IMR-90 (cell line): ENCODE data around the gene GJA10. TPM values are rescaled to one million over a fixed set of nuclear protein-coding genes. Genes with fewer than 3 reads are reported as not detected.
"Not testable (repeated sequence)": the region's sequence is repeated elsewhere in the genome, so short reads cannot be mapped to it uniquely, and the experiment has no call there.

Experiments used
- ATAC-seq: fragments of 200-7000 bp; cut with Tn5 transposase; 2 replicates; pipeline ENCODE4 v1.9.1; 2020; ENCODE audit warnings: low read depth, mild to moderate bottlenecking, moderate library complexity
- BruUV-seq: library from RNA; stranded (reverse); fragments of 400-500 nt; replicated peaks from 2 replicates; lab custom pipeline; 2021; lab: Mats Ljungman, UMichigan
- CTCF ChIA-PET: fragments of 300-600 bp; formaldehyde crosslinking; extraction: SDS; loops from one replicate; lab custom pipeline; 2021; ENCODE audit warnings: antibody characterized with exemption; lab: Yijun Ruan, JAX
- POLR2A ChIA-PET: fragments of 300-600 bp; sonication (Branson Sonifier 250); formaldehyde crosslinking; loops from one replicate; lab custom pipeline; 2022; ENCODE audit warnings: antibody characterized with exemption; ENCODE audit not compliant: unreplicated experiment; lab: Charles Lee
- DNase-seq: peaks from one replicate; pipeline ENCODE4 v3.0.0; 2013
- H2AFZ ChIP-seq: replicated peaks from 2 replicates; pipeline ENCODE3; 2013; ENCODE audit warnings: low read length, mild to moderate bottlenecking; ENCODE audit not compliant: poor library complexity
- H2AK5ac ChIP-seq: 2 replicates; pipeline ENCODE4 v1.6.1; 2013; ENCODE audit warnings: low read depth, low read length, inconsistent platforms
- H2AK9ac ChIP-seq: replicated peaks from 2 replicates; pipeline ENCODE3; 2013; ENCODE audit warnings: mild to moderate bottlenecking, low read depth, low read length, moderate library complexity; ENCODE audit not compliant: poor library complexity
- H2BK120ac ChIP-seq: 2 replicates; pipeline ENCODE4 v1.6.1; 2013; ENCODE audit warnings: low read depth, low read length, inconsistent platforms
- H2BK15ac ChIP-seq: 3 replicates; pipeline ENCODE4 v1.6.1; 2013; ENCODE audit warnings: low read depth, low read length, inconsistent platforms
- H2BK20ac ChIP-seq: 2 replicates; pipeline ENCODE4 v1.6.1; 2013; ENCODE audit warnings: low read depth, mild to moderate bottlenecking, inconsistent platforms, low read length, moderate library complexity
- H2BK5ac ChIP-seq: 2 replicates; pipeline ENCODE4 v1.6.1; 2013; ENCODE audit warnings: mild to moderate bottlenecking, low read depth, low read length, inconsistent platforms; ENCODE audit not compliant: poor library complexity, severe bottlenecking
- H3K14ac ChIP-seq: replicated peaks from 2 replicates; pipeline ENCODE4 v1.6.1; 2013; ENCODE audit warnings: low read depth, low read length, inconsistent platforms
- H3K18ac ChIP-seq: 2 replicates; pipeline ENCODE4 v1.6.1; 2013; ENCODE audit warnings: low read depth, low read length, control low read depth
- H3K23ac ChIP-seq: 2 replicates; pipeline ENCODE4 v1.6.1; 2013; ENCODE audit warnings: low read depth, low read length, inconsistent platforms
- H3K27ac ChIP-seq: 2 replicates; pipeline ENCODE4 v1.5.1; 2013; ENCODE audit warnings: mild to moderate bottlenecking, control low read depth, low read length; ENCODE audit not compliant: insufficient read depth
- H3K27me3 ChIP-seq: 2 replicates; pipeline ENCODE4 v1.6.1; 2013; ENCODE audit warnings: low read length; ENCODE audit not compliant: control insufficient read depth, insufficient read depth
- H3K36me3 ChIP-seq: 2 replicates; pipeline ENCODE4 v1.6.1; 2013; ENCODE audit warnings: low read length, mixed read lengths; ENCODE audit not compliant: control insufficient read depth, insufficient read depth
- H3K4ac ChIP-seq: 2 replicates; pipeline ENCODE4 v1.6.1; 2013; ENCODE audit warnings: low read depth, low read length, inconsistent platforms
- H3K4me1 ChIP-seq: 2 replicates; pipeline ENCODE4 v1.6.1; 2013; ENCODE audit warnings: low read length, mixed read lengths; ENCODE audit not compliant: control insufficient read depth, insufficient read depth
- H3K4me2 ChIP-seq: 2 replicates; pipeline ENCODE4 v1.6.1; 2013; ENCODE audit warnings: low read depth, mild to moderate bottlenecking, control low read depth, low read length, moderate library complexity
- H3K4me3 ChIP-seq: 2 replicates; pipeline ENCODE4 v1.5.1; 2013; ENCODE audit warnings: low read depth, mild to moderate bottlenecking, control low read depth, low read length, moderate library complexity; ENCODE audit not compliant: insufficient read depth
- H3K56ac ChIP-seq: 2 replicates; pipeline ENCODE4 v1.6.1; 2013; ENCODE audit warnings: low read length, inconsistent platforms; ENCODE audit not compliant: insufficient read depth; ENCODE audit errors: extremely low read depth
- H3K79me1 ChIP-seq, 2 experiments: 2 replicates each; pipeline ENCODE4 v1.6.1; 2013; ENCODE audit warnings: low read length in 2 of 2, inconsistent platforms in 1 of 2, low read depth in 1 of 2
- H3K9ac ChIP-seq: 2 replicates; pipeline ENCODE4 v1.6.1; 2013; ENCODE audit warnings: low read depth, low read length, control low read depth
- H3K9me1 ChIP-seq: 2 replicates; pipeline ENCODE4 v1.6.1; 2013; ENCODE audit warnings: low read length, inconsistent platforms; ENCODE audit not compliant: insufficient read depth
- H3K9me3 ChIP-seq: 2 replicates; pipeline ENCODE4 v1.6.1; 2013; ENCODE audit warnings: low read length; ENCODE audit not compliant: control insufficient read depth, insufficient read depth
- H4K20me1 ChIP-seq: 2 replicates; pipeline ENCODE4 v1.6.1; 2013; ENCODE audit warnings: low read length, inconsistent platforms; ENCODE audit not compliant: insufficient read depth
- H4K5ac ChIP-seq: 2 replicates; pipeline ENCODE4 v1.6.1; 2013; ENCODE audit warnings: mild to moderate bottlenecking, low read depth, low read length, control low read depth
- H4K8ac ChIP-seq, 2 experiments: 2 replicates each; pipeline ENCODE4 v1.6.1; 2013; ENCODE audit warnings: low read depth in 2 of 2, low read length in 2 of 2, control low read depth in 1 of 2, inconsistent platforms in 1 of 2
- H4K91ac ChIP-seq: 2 replicates; pipeline ENCODE4 v1.6.1; 2013; ENCODE audit warnings: low read depth, low read length, inconsistent platforms; ENCODE audit not compliant: insufficient read depth
- CEBPB ChIP-seq: IDR thresholded peaks from 2 replicates; pipeline ENCODE4 v1.6.1; 2012; ENCODE audit warnings: low read depth, low read length, improper control_type of control experiment
- WGBS, 2 experiments: methylation state at CpG; one replicate each; pipeline versions ENCODE4 v1.1.5 to v1.1.7; 2013; ENCODE audit warnings: missing lambda C conversion rate in 2 of 2; ENCODE audit not compliant: insufficient read length in 1 of 2; ENCODE audit errors: extremely low coverage in 2 of 2; 5-methylcytosine and 5-hydroxymethylcytosine counted together
- dilution Hi-C: fragments of 300-500 bp; cut with HindIII; formaldehyde crosslinking; loops from one replicate; pipeline ENCODE4 v1.14.3; 2018; ENCODE audit warnings: low sequenced_read_pairs; ENCODE audit not compliant: unreplicated experiment
- in situ Hi-C: fragments of 300-500 bp; cut with MboI; formaldehyde crosslinking; loops from 3 replicates; pipeline ENCODE4 v1.14.3; 2019; ENCODE audit warnings: low sequenced_read_pairs, inconsistent platforms, mixed read lengths
- intact Hi-C: fragments of 100-400 bp; cut with micrococcal nuclease; formaldehyde crosslinking; loops from 2 replicates; pipeline ENCODE4 v1.10.0; 2022
- polyA plus RNA-seq, 3 experiments: library from polyadenylated mRNA; depleted of rRNA; stranded (reverse); fragments of >200 nt; gene quantifications; 2 replicates each; pipeline ENCODE4 v1.2.3, GENCODE V29; 2012; ENCODE audit warnings: low replicate concordance in 1 of 3
- total RNA-seq: library from RNA; depleted of rRNA; stranded (reverse); fragments of >200 nt; gene quantifications from 2 replicates; pipeline ENCODE4 v1.2.3, GENCODE V29; 2012

GJA10 gene
- total and polyA plus RNA-seq, 2 of the 4 experiments (the other 2 are of a cell fraction): not detected

GRCh38 chr6:89847513-89847912, 46.8 kb upstream of the GJA10 start:
- intact Hi-C loops, H2AK9ac ChIP-seq, H3K9me3 ChIP-seq, H4K8ac ChIP-seq, H3K56ac ChIP-seq, H3K14ac ChIP-seq, DNase-seq, H3K9ac ChIP-seq, H2AK5ac ChIP-seq, H2BK15ac ChIP-seq, H3K9me1 ChIP-seq, H2BK120ac ChIP-seq, H3K4me2 ChIP-seq, ATAC-seq, H2AFZ ChIP-seq, H2BK20ac ChIP-seq, H4K5ac ChIP-seq, BruUV-seq, H4K91ac ChIP-seq, H3K4me3 ChIP-seq, H2BK5ac ChIP-seq, in situ Hi-C loops, H3K23ac ChIP-seq, H3K27me3 ChIP-seq, H3K18ac ChIP-seq, H3K27ac ChIP-seq, POLR2A ChIA-PET, H4K20me1 ChIP-seq, dilution Hi-C loops, H3K36me3 ChIP-seq, H3K4me1 ChIP-seq, H3K4ac ChIP-seq: not testable (repeated sequence)
- CTCF ChIA-PET: interaction anchor here (0.6 kb wide), 2 partner anchors 18 to 28 kb away, joined by 3 to 7 read pairs; no protein-coding TSS in a partner anchor
- TF ChIP-seq CEBPB: peak; percentile 39; the same call in 1 of the 2 replicates
- no CpG with 5 or more reads among the region's 5 CpGs for WGBS, 2 experiments
- H3K79me1 ChIP-seq: peaks cover 12 to 20% of the 10 kb centered on the region in 2 experiments; a peak in 3 of 4 replicates
